ENCODE results near the gene HPS4.
"Not testable (repeated sequence)": the region's sequence is repeated elsewhere in the genome, so short reads cannot be mapped to it uniquely, and the experiment has no call there.

Gene HPS4

DNA sequence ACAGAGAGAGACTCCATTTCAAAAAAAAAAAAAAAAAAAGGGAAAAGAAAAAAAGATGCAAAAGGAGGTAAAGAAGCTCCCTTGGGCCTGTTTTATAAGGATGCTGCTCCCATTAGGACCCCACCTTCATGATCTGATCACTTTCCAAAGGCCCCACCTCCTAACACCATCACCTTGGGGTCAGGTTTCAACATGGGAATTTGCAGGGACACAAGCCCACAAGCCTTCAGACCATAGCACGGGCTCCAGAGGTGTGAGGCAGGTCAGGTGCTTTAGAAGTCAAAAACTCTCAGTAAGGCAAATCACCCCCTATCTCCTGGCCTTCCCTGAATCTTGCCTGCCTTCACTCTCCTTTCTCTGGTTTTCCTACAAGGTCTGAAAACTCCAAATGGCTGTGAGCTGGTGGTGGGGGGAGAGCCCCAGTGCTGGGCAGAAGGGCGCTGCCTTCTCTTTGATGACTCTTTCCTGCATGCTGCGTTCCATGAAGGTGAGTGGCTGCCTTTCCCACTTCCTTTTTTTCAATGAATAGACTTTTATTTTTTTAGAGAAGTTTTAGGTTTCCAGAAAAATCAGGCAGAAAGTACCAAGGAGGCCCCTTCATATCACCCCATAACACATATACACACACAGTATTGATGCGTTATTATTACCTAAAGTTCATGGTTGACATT, 41.4 kb downstream of the HPS4 start:
- no peak for TF ChIP-seq JUND (IDR thresholded peaks at IDR 0.05; ENCODE audit: low read depth)
- DNase-seq (ENCODE audit: low read depth in 1 of 2, low spot score in 1 of 2) = no peak
- in situ Hi-C loops (cut with HindIII; ENCODE audit: low pct_unique_long_range_greater_than_20kb, low sequenced_read_pairs) = no loop called here

DNA sequence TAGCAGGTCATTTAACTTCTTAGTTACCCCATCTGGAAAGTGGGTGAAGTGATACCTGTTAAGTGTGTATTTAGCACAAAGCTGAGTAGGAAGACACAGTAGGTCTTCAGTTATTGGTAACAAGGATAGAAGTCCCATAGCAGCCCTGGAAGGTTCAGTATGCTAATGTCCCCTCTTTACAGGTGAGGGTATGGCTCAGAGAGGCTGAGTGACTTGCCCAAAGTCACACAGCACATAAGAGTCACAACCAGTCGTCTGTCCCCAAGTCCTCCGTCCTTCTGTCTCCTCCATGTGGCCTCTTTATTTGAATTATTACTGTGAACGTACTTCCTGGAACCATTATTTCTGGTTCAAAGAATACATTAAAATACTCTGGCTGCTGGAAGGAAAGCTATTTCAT, 44.0 kb downstream of the HPS4 start:
- in situ Hi-C loops (cut with HindIII; ENCODE audit: low pct_unique_long_range_greater_than_20kb, low sequenced_read_pairs) = no loop called here
- no peak for TF ChIP-seq JUND (IDR thresholded peaks at IDR 0.05; ENCODE audit: low read depth)
- no peak for DNase-seq (ENCODE audit: low read depth in 1 of 2, low spot score in 1 of 2)

DNA sequence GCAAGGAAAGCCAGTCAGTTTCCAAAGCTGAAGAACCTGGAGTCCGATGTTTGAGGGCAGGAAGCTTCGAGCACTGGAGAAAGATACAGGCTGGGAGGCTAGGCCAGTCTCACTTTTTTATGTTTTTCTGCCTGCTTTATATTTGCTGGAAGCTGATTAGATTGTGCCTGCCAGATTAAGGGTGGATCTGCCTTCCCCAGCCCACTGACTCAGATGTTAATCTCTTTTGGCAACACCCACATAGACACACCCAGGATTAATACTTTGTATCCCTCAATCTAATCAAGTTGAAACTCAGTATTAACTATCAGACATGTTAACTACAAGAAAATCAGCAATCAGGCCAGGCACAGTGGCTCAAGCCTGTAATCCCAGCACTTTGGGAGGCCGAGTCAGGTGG, 44.8 kb downstream of the HPS4 start:
- in situ Hi-C loops (cut with HindIII; ENCODE audit: low pct_unique_long_range_greater_than_20kb, low sequenced_read_pairs); DNase-seq (ENCODE audit: low read depth in 1 of 2, low spot score in 1 of 2): not testable (repeated sequence)

DNA sequence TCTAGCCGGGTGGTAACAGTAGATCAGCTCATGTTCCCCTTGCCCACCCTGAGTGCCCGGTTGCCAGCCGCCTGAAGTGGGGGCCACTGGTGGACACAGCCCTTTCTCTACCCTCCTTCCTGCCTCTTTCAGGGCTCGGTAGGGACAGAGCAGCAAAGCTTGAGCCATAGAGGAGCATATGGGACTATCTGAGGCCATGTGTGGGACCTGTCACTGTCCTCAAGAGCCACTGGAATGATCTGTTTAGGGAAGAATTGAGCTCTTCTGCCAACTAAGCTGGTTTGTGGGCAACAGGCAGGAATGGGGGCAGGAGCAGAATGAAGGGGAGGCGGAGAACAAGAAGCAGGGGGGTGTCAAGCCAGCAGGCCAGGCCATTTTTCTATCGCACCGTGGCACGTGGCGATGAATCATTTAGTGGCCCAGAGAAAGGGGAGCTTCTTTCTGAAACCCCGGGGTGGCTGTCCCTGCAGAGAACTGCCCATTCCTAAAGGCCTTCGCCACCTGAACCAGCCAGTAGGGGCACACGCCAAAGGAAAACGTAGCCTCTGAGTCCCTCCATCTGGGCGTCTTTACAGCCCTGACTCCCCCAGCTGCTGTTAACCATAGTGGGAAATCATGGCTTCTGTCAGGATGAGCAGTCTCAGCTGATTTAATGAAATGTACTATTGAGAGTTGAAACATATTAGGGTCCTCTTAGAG, 45.7 kb downstream of the HPS4 start:
- in situ Hi-C loops (cut with HindIII; ENCODE audit: low pct_unique_long_range_greater_than_20kb, low sequenced_read_pairs) = no loop called here
- no peak for TF ChIP-seq JUND (IDR thresholded peaks at IDR 0.05; ENCODE audit: low read depth)
- DNase-seq (ENCODE audit: low read depth in 1 of 2, low spot score in 1 of 2) = no peak

DNA sequence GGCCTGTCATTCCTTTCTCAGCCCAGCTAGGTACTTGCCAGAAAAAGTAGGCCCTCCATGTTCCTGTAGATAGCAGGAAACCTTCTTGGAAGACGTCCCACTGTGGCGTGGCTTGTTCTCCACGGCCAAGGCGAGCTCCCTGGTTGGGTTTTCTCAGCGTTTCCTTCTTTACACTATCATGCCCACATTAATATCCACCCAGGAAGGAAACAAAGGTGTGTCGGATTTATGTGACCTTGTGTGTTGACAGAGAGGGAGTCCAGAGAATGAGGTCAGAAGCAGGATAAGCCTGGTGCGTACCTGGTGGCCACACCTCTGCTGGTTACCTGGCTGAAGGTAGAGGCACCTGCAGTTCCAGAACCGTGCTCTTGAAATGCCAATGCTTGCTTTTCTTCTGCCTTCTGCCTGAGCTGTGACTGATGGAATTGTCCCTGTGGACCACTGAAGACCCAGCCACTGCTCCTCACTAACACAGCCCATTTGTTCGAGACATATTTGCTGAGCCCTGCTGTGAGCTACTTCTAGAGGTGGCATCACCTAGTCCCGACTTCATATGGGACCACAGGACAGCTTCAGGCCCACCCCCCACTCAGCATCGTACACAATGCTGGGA, 46.6 kb downstream of the HPS4 start:
- peak in 1 of 2 experiments; percentile 24 for DNase-seq (ENCODE audit: low read depth in 1 of 2, low spot score in 1 of 2)
- in situ Hi-C loops (cut with HindIII; ENCODE audit: low pct_unique_long_range_greater_than_20kb, low sequenced_read_pairs) = no loop called here
- TF ChIP-seq JUND (IDR thresholded peaks at IDR 0.05; ENCODE audit: low read depth) = no peak

DNA sequence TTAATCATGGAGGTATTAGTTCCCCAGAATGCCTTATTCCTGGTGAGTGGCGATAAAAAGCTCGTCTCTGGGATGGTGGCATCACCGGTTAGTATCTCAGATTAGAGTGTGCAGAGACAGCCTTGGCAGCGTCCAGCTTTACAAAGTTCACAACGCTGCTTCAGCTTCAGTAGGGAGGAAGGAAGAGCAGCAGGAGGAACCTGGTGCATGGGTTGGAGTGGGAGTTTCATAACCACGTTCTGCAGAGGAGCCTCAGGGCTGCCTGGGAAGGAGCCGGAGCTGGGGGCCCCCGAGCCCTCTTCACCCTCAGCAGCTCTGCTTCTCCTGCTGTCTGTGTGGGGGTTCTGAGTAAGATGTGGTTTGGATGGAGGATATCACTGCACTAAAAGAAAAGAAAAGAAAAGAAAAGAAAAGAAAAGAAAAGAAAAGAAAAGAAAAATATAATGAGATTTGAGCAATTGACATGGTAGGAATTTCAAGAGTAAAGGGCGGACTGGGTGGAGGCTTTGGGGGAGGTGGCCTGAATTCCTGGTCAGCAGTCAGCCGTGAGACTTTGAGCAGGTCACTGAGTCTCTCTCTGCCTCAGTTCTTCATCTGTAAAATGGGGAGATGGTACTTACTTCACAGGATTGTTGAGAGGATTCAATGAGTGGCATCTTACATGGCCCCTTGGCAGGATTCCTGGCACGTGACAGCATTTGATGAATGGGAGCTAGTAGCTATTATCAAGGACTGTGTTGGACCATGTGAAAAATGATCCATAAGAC, 48.1 kb downstream of the HPS4 start:
- DNase-seq (ENCODE audit: low read depth in 1 of 2, low spot score in 1 of 2) = no peak
- in situ Hi-C loops (cut with HindIII; ENCODE audit: low pct_unique_long_range_greater_than_20kb, low sequenced_read_pairs) = no loop called here
- no peak for TF ChIP-seq JUND (IDR thresholded peaks at IDR 0.05; ENCODE audit: low read depth)

DNA sequence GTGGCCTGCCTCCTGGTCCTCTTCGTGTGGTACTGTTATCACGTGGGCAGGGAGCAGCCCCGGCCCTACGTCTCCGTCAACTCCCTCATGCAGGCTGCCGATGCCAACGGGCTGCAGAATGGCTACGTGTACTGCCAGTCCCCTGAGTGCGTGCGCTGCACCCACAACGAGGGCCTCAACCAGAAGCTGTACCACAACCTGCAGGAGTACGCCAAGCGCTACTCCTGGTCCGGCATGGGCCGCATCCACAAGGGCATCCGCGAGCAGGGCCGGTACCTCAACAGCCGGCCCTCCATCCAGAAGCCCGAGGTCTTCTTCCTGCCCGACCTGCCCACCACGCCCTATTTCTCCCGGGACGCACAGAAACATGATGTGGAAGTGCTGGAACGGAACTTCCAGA, 49.8 kb downstream of the HPS4 start:
- no peak for TF ChIP-seq JUND (IDR thresholded peaks at IDR 0.05; ENCODE audit: low read depth)

DNA sequence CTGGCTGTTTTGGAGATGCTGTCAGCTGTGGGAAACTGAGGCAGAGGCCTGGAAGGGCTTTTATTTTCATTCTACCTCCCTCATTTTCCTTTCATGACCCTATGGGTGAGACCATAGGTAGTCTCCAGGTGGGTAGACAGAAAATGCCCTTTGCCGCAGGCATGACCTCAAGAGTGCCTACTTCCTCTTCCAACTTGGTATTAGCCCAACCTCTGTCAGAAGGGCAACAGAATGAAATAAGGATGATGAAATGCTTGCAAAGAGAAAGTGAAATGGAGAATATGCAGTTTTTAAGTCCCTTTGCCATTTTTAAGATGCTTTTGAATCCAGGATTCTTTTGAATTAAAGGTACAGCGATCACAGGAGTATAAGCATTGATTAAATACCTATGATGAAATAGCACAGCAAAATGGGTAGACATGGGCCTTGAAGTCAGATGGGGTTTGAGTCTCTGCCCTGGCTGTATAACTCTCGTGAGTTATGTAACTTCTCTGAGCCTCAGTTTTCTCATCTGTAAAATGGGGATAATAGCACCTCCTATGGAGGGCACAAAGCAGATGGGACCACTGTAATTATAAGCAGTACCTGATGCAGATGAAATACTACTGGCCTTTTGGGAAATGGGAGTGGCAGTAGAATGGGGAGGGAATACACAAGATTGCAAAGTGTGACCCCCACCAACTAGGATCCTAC, 50.8 kb downstream of the HPS4 start:
- no peak for TF ChIP-seq JUND (IDR thresholded peaks at IDR 0.05; ENCODE audit: low read depth)
- DNase-seq (ENCODE audit: low read depth in 1 of 2, low spot score in 1 of 2) = no peak
- in situ Hi-C loops (cut with HindIII; ENCODE audit: low pct_unique_long_range_greater_than_20kb, low sequenced_read_pairs) = no loop called here

More for the DNA sequence above, 49.8 kb downstream of the HPS4 start:
- no peak for DNase-seq (ENCODE audit: low read depth in 1 of 2, low spot score in 1 of 2)
- in situ Hi-C loops (cut with HindIII; ENCODE audit: low pct_unique_long_range_greater_than_20kb, low sequenced_read_pairs) = no loop called here

DNA sequence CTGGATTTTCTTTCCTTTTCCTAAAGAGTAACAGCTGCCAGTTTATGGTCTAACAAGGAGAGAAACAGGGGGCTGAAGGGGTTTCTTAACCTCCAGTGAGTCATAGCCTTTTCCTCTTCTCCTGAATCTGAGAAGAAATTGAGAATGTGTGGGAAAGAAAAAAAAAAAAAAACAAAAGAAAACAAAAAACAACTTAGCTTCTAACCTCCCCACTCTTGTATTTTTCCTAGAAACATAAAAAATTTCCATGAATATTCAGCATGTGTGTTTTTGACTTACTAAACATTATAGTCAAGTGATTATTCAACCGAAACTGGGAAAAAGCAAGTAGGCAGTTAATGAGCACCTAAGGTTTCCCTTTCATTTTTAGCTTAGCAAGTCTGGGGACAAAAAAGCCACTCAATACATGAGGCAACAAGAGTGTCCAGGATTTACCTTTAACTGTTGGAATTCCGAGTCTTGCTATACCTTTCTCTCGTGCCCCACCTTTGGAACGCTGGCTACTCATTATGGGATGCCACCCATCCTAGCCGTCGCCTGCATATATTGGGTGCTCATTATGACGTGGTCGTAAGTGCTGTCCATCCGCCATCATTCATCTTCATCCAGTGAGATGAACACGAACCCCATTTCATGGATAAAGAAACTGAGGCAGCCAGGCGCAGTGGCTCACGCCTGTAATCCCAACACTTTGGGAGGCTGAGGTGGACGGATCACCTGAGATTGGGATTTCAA, 52.2 kb downstream of the HPS4 start:
- in situ Hi-C loops (cut with HindIII; ENCODE audit: low pct_unique_long_range_greater_than_20kb, low sequenced_read_pairs) = no loop called here
- no peak for DNase-seq (ENCODE audit: low read depth in 1 of 2, low spot score in 1 of 2)
- no peak for TF ChIP-seq JUND (IDR thresholded peaks at IDR 0.05; ENCODE audit: low read depth)

DNA sequence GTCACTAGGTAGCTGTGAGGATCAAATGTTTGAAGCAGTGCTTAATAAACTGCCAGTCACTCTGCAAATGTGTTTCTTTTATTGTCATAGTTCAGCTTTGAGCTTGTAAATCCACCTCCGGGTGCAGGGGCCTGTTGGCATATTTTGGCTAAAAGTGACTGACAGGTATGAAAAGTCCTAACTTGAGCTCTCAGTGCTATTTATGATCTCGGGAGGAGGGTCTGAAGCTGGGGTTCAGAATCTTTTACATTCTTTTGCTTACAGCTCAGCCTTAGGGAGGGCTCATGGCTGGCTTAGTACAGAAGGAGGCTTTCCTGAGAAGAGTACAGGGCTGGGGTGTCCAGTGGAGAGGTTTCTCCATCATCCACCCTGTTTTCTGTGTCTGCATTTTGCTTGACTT, 53.0 kb downstream of the HPS4 start:
- DNase-seq (ENCODE audit: low read depth in 1 of 2, low spot score in 1 of 2) = no peak
- in situ Hi-C loops (cut with HindIII; ENCODE audit: low pct_unique_long_range_greater_than_20kb, low sequenced_read_pairs) = no loop called here
- no peak for TF ChIP-seq JUND (IDR thresholded peaks at IDR 0.05; ENCODE audit: low read depth)

DNA sequence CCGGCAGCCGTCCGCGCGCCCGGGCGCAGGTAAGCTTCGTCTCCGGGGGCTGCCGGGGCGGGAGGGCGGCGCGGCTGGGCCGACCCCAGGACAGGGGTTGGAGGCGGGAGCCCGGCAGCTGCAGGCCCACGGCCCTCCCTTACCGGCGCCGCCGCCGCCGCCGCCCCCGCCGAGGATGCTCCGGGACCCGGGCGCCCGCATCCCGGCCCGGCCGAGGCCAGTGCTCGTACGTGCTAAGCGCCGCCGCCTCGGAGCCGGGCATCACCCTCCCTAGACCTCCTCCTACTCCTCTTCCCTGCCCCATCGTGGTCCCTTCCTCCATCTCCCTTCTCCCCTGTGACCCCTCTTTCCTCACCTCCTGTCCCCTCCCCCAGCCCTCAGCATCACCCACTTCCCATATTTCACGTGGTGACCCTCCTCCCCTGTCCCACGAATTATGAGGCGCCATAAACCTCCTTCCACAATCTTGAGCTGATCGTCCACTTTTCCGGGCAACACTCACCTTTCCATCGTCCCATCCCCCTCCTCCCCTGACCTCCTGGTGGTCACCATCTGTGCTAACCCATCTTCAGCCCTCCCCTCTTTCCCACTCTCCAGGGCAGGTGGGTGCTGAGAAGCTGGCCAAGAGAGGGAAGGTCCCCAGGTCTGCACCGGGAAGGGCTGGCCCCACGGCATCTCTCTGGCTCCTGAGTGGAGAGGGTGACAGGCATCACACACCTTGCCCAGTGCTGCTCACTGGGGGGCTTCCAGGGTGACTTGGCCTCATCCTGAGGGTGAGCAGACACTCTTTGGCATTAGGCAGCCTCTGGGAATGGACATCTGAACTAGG, 53.9 kb downstream of the HPS4 start:
- in situ Hi-C loops (cut with HindIII; ENCODE audit: low pct_unique_long_range_greater_than_20kb, low sequenced_read_pairs) = no loop called here
- no peak for DNase-seq (ENCODE audit: low read depth in 1 of 2, low spot score in 1 of 2)
- TF ChIP-seq JUND (IDR thresholded peaks at IDR 0.05; ENCODE audit: low read depth) = no peak

Measured in T47D (cell line).